ENCODE data around the gene PITHD1.
A peak's percentile ranks its signal among the peaks of the same experiment; 100 is the strongest.
"Not testable (repeated sequence)": the region's sequence is repeated elsewhere in the genome, so short reads cannot be mapped to it uniquely, and the experiment has no call there.

The PITHD1 gene

GRCh38 chr1:23816361-23816760 lies 38.1 kb downstream of the PITHD1 start:
- Histone ChIP-seq H3K9me3 (ENCODE audit: control insufficient read depth, low read depth, low read length) (no peaks in the 10 kb centered on the region), H3K27ac (ENCODE audit: low read length) (no peak overlapping the region), H3K27me3 (ENCODE audit: control insufficient read depth, insufficient read depth, low read length) (no peaks in the 10 kb centered on the region), H3K36me3 (ENCODE audit: control insufficient read depth, low read depth, low read length) (peaks cover 6% of the 10 kb centered on the region), H3K9ac (ENCODE audit: low read length) (no peak overlapping the region), H3K4me3 (ENCODE audit: low read length) (no peak overlapping the region), H3K4me1 (ENCODE audit: control insufficient read depth, low read depth, low read length) (no peaks in the 10 kb centered on the region)

GRCh38 chr1:23816906-23817305 lies 38.7 kb downstream of the PITHD1 start:
- Histone ChIP-seq H3K9ac (ENCODE audit: low read length) (no peak overlapping the region), H3K36me3 (ENCODE audit: control insufficient read depth, low read depth, low read length) (peaks cover 6% of the 10 kb centered on the region), H3K27me3 (ENCODE audit: control insufficient read depth, insufficient read depth, low read length) (no peaks in the 10 kb centered on the region), H3K4me1 (ENCODE audit: control insufficient read depth, low read depth, low read length) (no peaks in the 10 kb centered on the region), H3K27ac (ENCODE audit: low read length) (no peak overlapping the region), H3K4me3 (ENCODE audit: low read length) (no peak overlapping the region), H3K9me3 (ENCODE audit: control insufficient read depth, low read depth, low read length) (no peaks in the 10 kb centered on the region)

GRCh38 chr1:23817633-23818032 lies 39.4 kb downstream of the PITHD1 start:
- Histone ChIP-seq H3K9ac (ENCODE audit: low read length) (no peak overlapping the region), H3K4me1 (ENCODE audit: control insufficient read depth, low read depth, low read length) (no peaks in the 10 kb centered on the region), H3K4me3 (ENCODE audit: low read length) (no peak overlapping the region), H3K9me3 (ENCODE audit: control insufficient read depth, low read depth, low read length) (no peaks in the 10 kb centered on the region), H3K36me3 (ENCODE audit: control insufficient read depth, low read depth, low read length) (peaks cover 6% of the 10 kb centered on the region), H3K27ac (ENCODE audit: low read length) (no peak overlapping the region), H3K27me3 (ENCODE audit: control insufficient read depth, insufficient read depth, low read length) (no peaks in the 10 kb centered on the region)

- H3K9me3 ChIP-seq (ENCODE audit: control insufficient read depth, low read depth, low read length) = no peaks in the 10 kb centered on the region
- no peak overlapping the region for H3K9ac ChIP-seq (ENCODE audit: low read length)
- no peaks in the 10 kb centered on the region for H3K36me3 ChIP-seq (ENCODE audit: control insufficient read depth, low read depth, low read length)
- H3K4me1 ChIP-seq (ENCODE audit: control insufficient read depth, low read depth, low read length) = no peaks in the 10 kb centered on the region
- no peak overlapping the region for H3K27ac ChIP-seq (ENCODE audit: low read length)
- no peak overlapping the region for H3K4me3 ChIP-seq (ENCODE audit: low read length)
- no peaks in the 10 kb centered on the region for H3K27me3 ChIP-seq (ENCODE audit: control insufficient read depth, insufficient read depth, low read length)
These were observed 45.5 kb downstream of the PITHD1 start for GRCh38 chr1:23823767-23824166.

- H3K36me3 ChIP-seq (ENCODE audit: control insufficient read depth, low read depth, low read length) = no peaks in the 10 kb centered on the region
- peak overlapping the region; percentile 88 for H3K4me3 ChIP-seq (ENCODE audit: low read length)
- H3K27me3 ChIP-seq (ENCODE audit: control insufficient read depth, insufficient read depth, low read length) = no peaks in the 10 kb centered on the region
- H3K27ac ChIP-seq (ENCODE audit: low read length) = peak overlapping the region; percentile 61
- no peaks in the 10 kb centered on the region for H3K9me3 ChIP-seq (ENCODE audit: control insufficient read depth, low read depth, low read length)
- no peaks in the 10 kb centered on the region for H3K4me1 ChIP-seq (ENCODE audit: control insufficient read depth, low read depth, low read length)
- peak overlapping the region; percentile 86 for H3K9ac ChIP-seq (ENCODE audit: low read length)
These were observed 46.5 kb downstream of the PITHD1 start for GRCh38 chr1:23824711-23825075.

- Histone ChIP-seq H3K27me3 (ENCODE audit: control insufficient read depth, insufficient read depth, low read length) (no peaks in the 10 kb centered on the region), H3K9ac (ENCODE audit: low read length) (peak within 1 kb of the TSS; percentile 86), H3K9me3 (ENCODE audit: control insufficient read depth, low read depth, low read length) (no peaks in the 10 kb centered on the region), H3K27ac (ENCODE audit: low read length) (peak within 1 kb of the TSS; percentile 61), H3K36me3 (ENCODE audit: control insufficient read depth, low read depth, low read length) (no peaks in the 10 kb centered on the region), H3K4me3 (ENCODE audit: low read length) (peak within 1 kb of the TSS; percentile 88), H3K4me1 (ENCODE audit: control insufficient read depth, low read depth, low read length) (no peaks in the 10 kb centered on the region)
These were observed 47.0 kb downstream of the PITHD1 start, which contains the start of gene HMGCL for GRCh38 chr1:23825076-23825761. Gene HMGCL, minus strand, starts transcription at chr1:23825429. Its CDS starts 14 bp downstream, at chr1:23825415.

- H3K36me3 ChIP-seq (ENCODE audit: control insufficient read depth, low read depth, low read length) = no peaks in the 10 kb centered on the region
- peak overlapping the region; percentile 86 for H3K9ac ChIP-seq (ENCODE audit: low read length)
- H3K9me3 ChIP-seq (ENCODE audit: control insufficient read depth, low read depth, low read length) = no peaks in the 10 kb centered on the region
- peak overlapping the region; percentile 88 for H3K4me3 ChIP-seq (ENCODE audit: low read length)
- H3K4me1 ChIP-seq (ENCODE audit: control insufficient read depth, low read depth, low read length) = no peaks in the 10 kb centered on the region
- no peak overlapping the region for H3K27ac ChIP-seq (ENCODE audit: low read length)
- no peaks in the 10 kb centered on the region for H3K27me3 ChIP-seq (ENCODE audit: control insufficient read depth, insufficient read depth, low read length)
These were observed 47.7 kb downstream of the PITHD1 start for GRCh38 chr1:23825762-23826522.

GRCh38 chr1:23826590-23826989 lies 48.4 kb downstream of the PITHD1 start:
- H3K4me1 ChIP-seq (ENCODE audit: control insufficient read depth, low read depth, low read length); H3K9me3 ChIP-seq (ENCODE audit: control insufficient read depth, low read depth, low read length); H3K9ac ChIP-seq (ENCODE audit: low read length); H3K27me3 ChIP-seq (ENCODE audit: control insufficient read depth, insufficient read depth, low read length); H3K27ac ChIP-seq (ENCODE audit: low read length); H3K4me3 ChIP-seq (ENCODE audit: low read length); H3K36me3 ChIP-seq (ENCODE audit: control insufficient read depth, low read depth, low read length): not testable (repeated sequence)

GRCh38 chr1:23827717-23828116 lies 49.5 kb downstream of the PITHD1 start:
- Histone ChIP-seq H3K9me3 (ENCODE audit: control insufficient read depth, low read depth, low read length) (no peaks in the 10 kb centered on the region), H3K27me3 (ENCODE audit: control insufficient read depth, insufficient read depth, low read length) (no peaks in the 10 kb centered on the region), H3K36me3 (ENCODE audit: control insufficient read depth, low read depth, low read length) (no peaks in the 10 kb centered on the region), H3K9ac (ENCODE audit: low read length) (no peak overlapping the region), H3K4me1 (ENCODE audit: control insufficient read depth, low read depth, low read length) (no peaks in the 10 kb centered on the region), H3K4me3 (ENCODE audit: low read length) (no peak overlapping the region), H3K27ac (ENCODE audit: low read length) (no peak overlapping the region)

- peaks cover 11% of the 10 kb centered on the region for H3K27me3 ChIP-seq (ENCODE audit: control insufficient read depth, insufficient read depth, low read length)
- H3K9ac ChIP-seq (ENCODE audit: low read length); H3K27ac ChIP-seq (ENCODE audit: low read length); H3K4me3 ChIP-seq (ENCODE audit: low read length); H3K36me3 ChIP-seq (ENCODE audit: control insufficient read depth, low read depth, low read length); H3K4me1 ChIP-seq (ENCODE audit: control insufficient read depth, low read depth, low read length); H3K9me3 ChIP-seq (ENCODE audit: control insufficient read depth, low read depth, low read length): not testable (repeated sequence)
These were observed 55.9 kb downstream of the PITHD1 start for GRCh38 chr1:23834156-23834555.

GRCh38 chr1:23836037-23836436 lies 57.8 kb downstream of the PITHD1 start:
- Histone ChIP-seq H3K36me3 (ENCODE audit: control insufficient read depth, low read depth, low read length) (no peaks in the 10 kb centered on the region), H3K27ac (ENCODE audit: low read length) (no peak overlapping the region), H3K9ac (ENCODE audit: low read length) (no peak overlapping the region), H3K4me3 (ENCODE audit: low read length) (no peak overlapping the region), H3K27me3 (ENCODE audit: control insufficient read depth, insufficient read depth, low read length) (peaks cover 11% of the 10 kb centered on the region), H3K9me3 (ENCODE audit: control insufficient read depth, low read depth, low read length) (no peaks in the 10 kb centered on the region), H3K4me1 (ENCODE audit: control insufficient read depth, low read depth, low read length) (no peaks in the 10 kb centered on the region)

Measured in iPS-18a (cell line).